ENCODE data around the gene NFIX.

The NFIX gene

DNA sequence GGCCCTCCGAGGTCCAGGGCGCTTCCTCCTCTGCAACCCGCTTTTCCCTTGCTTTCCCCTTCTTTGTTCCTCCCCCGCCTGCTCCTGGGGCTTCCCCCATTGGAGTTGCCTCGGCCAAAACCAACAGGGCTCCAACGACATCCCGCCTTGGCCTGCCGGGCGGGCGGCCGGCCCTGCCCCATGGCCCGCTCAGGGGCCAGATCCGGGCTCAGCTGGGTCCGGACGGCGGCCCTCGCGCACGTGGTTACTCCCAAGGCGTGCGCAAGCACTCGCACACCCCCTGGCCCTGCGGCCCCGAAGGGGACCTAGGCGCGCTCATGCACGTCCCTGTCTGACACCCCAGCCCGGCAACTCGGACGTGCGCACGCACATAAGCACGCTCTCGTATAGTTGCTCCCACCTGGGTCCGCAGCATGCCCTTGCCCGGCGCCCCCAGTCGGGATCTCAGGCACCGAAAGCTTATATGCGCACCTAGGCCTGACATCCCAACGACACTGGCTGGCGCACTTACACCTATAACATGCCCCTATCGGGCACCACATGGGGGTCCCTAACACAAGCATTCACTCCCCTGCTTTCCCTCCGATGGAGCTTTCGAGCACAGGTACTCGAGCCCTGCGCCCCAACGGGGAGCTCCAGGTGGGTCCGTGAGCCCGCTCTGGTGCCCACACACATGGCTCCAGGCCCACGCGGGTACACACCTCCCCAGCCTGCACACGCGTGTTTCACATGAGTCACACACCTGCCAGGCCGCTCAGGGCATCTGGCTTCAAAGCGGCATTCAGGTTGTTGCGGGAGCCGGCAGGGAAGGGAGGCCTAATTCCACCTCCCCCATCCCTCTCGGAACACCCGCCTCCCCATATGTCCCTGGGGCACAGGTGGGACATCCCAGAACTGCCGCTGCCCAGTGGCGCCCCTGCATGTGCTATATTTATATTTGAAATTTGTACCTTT is 15.0 kb downstream of the NFIX start:
- no peak for DNase-seq

DNA sequence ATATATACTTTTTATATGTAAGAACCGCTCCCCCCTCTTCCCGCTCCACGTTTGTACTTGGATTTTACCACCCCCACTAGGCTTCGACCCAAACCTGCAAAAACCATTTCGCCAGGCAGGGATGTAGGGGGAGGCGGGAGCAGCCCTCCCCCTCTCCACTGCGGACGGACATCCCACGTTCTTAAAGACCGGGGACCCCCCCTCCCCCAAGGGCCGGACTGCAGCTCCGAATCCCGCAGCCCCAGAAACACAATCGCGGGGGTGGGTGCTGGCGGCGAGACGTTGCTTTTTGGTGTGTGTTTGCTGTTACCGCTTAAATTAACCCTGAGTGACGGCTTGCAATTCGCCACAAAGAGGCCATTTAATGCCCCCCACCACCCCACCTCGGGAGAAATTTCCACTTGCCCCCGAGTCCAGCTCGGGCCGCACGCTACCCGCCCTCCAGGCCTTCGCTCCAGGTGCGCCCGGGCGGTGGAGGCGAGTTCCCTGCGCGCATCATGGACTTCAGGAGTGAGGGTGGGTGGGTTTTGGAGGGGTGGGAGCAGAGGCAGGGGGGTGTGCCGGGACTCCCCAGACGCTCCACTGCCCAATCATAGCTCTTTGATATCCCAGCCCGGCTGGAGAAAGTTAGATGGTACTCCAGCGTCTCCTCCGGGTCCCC is 15.8 kb downstream of the NFIX start:
- no peak for DNase-seq

DNA sequence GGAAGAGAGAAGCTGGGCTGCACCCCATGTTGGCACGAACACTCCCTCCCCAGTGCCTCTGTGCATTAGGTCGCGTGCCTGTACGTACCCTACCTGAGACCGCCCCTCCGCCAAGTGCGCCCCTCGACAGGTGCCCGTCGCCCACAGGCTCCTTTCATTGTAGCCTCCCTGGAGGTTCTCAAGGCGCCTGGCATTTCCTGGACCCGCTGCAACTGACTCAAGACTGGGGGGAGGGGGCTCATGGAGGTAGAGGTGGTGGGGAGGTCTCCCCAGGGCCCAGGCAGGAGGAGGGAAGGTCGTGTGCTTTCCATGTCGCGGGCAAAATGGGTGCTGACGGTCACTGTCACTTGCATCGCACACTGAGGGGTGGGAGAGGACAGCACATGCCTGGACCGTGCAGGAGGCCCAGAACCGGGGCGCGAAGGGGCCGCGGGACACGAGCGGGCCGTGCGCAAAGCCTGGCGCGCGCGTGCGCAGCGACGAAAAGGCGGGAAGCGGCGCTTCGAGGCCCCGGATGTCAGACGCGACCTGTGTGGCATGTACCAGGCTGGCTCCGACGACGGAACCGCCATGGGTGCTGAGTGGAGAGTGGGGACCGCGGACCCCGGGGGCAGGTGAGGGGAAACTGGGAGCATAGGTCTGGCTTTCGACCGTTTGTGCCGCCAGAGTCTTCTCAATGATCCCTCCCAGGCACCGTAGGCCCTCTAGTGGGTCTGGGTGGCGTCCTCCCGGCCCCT is 16.5 kb downstream of the NFIX start:
- no peak for DNase-seq

DNA sequence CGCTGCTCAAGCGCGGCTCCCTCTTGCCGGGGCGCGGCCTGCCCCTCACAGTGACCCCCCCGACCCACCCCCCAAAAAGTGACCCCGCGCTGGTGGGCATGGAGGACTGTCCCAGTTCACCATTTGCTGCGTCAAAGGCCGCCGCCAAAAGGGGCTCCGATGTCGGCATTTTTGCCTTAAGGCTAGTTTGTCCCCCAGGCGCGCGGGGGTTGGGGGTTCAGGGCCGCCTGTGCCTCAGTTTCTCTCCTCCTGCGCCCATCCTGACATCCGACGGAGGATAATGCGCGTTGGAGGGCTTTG is 17.1 kb downstream of the NFIX start:
- DNase-seq = no peak

DNA sequence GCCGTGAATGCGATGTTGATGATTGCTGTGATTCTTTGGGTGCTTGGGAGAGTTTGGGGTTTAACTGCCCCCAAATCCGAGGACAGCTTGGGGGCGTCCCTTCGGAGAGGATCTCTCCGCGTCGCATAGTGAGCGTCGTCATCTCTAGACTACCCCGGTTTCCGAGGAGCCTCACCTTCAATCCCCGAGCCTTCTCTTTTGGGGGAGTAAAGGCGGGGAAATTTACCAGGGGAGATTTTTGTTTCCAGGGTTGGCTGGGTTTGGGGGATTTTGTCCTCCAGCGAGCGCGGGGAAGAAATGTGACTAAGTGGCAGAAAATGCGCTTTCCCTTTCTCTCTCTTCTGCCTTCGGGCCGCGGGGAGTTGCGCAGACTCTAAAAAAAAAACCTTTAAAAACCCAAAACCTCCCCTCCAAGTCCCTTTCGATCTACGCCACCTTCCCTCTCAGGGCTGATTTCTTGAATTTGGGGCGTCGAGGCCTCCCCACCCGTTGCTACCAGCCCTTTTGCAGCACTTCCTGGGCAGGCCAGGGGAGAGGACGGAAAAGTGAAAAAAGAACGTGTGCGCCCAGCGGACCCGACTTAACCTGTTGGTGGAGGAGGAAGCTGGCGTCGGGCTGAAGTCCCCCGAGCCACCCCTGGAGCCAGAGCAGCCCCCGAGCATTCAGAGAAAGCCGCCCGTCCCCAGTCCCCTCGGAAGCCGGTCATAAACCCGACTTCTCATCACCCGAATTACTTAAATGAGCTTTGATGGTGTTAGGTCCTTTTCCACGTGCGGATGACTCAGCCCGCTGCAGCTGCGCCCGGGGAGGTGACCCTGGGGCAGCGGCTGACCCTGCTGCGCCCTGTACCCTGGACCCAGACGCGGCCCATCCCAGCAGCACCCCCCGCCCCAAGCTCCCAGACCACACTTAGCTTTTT is 17.7 kb downstream of the NFIX start:
- no peak for DNase-seq

DNA sequence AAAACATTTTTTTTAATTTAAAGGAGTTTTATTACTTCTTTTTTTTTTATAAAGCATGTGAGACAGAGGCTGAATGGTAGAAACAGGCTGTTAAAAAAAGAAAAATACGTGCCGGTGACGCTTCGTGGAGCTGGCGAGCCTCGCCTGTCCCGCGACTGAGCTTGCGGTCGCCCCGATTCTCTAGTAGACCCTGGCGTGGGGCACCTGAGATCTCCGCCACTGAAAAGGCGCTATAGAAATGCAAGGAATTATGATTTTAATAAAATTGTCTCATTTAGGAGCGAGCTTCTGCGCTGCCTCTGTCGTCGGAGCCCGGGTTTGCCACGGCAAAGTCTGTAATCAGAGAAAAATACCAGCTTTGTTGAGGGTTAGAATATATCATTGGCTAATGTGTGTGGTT is 18.4 kb downstream of the NFIX start:
- DNase-seq = no peak

DNA sequence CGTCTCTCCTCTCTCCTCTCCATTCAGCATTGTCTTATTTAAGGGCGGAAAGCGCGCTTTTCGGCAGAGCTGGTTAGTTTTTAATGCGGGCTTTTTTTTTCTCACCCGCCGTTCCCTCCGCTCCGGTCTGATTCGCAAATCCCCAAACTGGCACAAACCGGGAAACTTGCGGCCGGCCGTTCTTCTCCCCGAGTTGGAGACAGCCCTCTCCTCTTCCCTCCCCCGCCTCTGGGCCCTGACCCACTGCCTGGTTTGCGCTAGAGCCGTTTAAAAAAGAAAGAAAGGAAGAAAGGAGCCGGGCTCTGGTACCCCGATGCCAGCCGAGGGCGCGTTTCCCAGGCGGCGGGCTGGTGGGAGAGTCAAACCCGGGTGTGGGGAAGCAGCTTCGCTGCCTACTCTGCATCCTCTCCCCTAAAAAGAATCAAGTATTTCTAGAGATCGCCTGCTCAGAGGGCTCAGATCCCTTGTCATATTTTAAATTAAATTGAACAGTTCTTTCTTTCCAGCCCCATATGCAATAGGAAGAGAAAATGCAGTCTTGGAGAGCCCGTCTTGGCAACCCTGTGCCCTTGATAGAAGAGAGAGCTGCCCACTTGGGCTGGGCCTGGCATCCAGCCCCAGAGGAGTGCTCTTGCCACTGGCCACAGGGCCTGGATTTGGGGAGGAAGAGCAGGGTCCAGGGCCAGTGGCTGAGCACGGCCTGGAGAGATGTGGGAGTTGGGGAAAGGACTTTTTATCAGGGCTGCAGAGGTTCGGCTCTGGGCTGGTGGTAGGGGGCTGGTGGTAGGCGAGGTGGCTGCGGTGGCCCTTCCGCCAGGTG is 19.0 kb downstream of the NFIX start:
- no peak for DNase-seq

DNA sequence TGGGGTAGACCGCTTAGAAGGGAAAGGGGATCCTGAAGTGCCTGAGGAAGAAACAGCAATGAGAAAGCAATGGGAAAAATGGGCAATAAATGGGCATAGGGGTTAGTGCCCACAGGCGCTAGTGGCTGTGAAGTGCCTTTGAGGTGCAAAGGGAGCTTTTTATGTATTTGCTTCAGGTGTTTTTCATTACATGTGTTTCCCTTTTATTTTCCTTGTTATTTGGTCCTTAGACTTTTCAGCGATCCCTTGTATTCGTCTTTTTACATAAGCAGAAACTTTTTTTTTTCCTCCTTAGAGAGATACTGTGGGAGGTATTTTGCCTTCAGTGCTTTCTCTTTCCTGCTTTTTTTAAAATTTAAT is 19.6 kb downstream of the NFIX start:
- DNase-seq = no peak

DNA sequence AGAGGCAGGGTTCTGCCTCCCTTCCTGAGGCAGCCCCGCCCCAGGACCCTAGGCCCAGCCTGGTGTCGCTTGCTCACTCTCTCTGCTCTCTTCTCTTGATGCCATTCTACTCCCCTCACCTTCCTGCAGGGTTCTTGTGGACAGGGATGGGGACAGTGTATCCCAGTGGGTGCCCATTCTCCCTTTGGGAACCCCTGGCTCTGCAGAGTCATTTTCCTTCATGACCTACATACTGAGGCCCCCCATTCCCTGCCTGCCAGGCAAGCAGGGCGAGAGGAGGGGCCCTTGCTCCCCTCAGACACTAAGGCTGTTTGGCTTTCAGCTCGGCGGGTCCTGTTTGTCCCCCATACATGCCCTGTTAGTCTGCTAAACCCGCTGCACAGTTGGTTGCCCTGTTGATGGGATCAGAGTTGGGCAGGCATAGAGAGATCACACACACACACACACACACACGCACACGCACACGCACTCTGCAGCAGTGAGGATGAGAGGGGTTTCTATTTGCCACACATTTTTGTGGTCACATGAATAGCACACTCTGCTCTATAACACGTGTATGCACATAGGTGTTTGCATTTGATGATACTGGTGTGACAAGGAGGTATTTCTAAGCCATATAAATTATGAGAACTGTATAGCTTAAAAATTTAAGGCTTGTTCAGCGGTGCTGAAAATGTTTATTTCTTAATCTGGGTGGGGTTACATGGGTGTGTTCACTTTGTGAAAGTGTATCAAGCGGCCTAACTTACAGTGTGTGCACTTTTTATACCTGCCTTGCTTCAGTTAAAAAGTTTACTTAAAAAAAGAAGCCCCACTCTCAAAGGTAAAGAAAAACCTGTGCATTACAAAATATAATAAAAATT is 20.3 kb downstream of the NFIX start:
- DNase-seq = no peak

DNA sequence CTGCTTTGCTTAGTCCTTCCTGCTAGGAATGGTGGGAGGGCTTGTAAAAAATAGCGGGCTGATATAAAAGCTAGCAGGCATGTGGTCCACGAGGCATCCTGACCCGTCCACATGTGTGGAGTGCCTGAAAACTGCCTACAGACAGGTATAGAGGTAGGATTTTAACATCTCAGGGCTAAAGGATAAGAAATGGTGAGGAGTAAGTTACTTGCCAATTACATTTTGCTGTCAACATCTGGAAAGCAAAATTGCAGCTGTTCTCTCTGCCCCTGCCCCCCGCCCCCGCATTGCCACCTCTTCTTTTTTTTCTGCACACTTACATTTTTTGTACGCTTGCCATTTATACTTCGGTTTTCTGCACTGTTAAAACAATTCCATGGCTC is 21.0 kb downstream of the NFIX start:
- DNase-seq = no peak

DNA sequence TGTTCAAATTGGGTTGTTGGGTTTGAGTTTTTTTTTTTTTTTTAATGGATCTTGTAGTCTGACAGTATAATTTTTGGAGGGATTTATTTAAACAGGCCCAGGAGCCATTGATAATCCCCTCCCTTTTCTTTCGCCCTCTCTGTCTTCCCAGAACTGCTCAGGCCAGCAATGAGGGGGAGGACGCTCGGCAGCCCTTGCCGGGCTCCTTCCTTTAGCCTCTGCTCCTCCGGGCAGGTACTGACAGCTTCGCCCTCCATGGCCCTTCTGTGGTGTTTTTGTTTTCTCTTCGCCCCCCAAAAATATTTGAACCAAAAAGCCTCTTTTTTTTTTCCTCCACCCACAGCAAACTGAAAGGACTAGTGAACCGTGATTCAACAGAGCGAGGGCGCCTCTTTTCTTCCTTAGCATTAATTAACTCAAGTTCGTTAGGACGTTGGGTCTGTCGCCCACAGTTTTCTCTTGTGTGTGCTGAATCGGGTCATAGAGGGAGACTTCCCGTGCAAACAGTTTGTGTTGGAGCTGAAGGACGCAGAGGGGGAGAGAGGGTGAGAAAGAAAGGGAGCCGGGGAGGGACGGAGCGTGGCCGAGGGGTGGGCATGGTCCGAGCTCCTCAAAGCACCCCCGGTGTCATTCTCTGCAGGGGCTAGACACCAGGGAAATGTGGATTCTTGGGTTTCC is 21.5 kb downstream of the NFIX start:
- no peak for DNase-seq

DNA sequence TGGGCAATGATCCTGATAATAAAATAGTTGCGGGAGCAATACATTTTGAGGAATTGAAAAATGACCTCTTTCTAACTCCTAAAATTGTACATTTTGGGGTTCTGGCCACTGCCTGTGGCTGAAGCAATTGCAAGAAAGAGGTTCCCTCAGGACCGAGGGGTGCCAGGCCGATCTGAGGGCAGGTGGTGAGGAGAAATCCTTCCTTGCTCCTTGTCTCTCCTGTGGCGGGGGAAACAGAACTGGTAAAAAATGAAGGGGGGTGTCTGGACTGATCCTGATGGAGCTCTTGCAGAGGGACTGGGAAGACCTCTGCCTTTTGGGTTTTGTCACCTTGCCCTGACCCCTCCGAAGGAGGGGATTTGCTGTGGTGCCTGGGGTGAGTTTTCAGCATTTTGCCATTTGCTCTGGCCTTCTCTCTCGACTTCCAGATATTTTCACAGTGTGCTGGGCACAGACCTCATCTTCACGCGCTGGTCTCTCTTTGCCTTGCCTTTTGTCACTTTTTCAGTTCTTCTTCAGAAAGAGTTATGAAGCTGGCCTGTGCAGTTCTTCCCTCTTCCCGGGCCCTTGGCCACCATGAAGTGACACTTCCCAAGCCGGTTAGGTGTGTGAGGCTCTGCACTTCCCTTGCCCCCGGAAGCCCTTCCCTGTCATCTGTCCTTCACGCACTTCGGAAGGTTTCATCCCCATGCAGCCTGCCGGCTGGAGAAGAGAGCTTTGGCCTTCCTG is 22.2 kb downstream of the NFIX start:
- no peak for DNase-seq

DNA sequence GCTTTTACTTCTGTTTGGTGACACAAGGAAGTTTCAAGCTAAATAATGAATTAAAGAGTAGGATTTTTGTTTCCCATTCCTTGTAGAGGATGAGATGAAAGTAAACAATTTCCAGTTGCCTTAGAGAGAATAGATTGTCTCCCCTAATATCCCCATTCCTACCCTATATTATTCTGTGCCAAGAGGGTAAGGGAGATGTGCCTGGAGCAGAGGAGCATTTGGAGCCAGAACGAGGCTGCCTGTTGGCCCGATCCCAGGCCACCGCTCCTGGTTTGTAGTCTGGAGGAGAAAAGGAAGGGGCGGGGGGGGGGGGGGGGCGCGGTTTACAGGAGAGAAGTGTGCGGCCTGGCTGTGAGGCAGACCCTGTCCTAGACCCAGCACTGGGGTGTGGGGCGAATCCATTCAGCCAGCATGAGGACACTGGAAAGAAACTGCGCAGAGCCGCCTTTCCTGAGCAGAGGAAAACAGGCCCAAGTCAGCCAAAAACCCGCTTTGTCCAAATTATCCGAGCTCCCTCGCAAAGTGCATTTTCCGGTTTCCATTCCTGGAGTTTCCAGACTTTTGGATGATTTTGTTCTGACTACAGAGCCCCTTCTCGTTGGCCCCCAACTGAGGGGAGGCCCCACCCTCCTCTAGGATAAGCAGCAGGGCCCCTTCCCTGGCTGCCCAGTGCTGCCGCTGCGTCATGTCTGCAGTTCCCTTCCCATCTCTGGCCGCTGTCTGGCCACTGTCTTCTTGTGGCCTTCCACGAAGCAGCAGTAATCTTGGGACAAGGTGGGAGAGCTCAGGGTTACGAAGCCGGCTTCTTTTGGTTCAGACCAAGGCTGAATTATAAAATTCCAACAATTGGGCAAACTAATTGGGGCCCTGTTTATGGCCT is 23.0 kb downstream of the NFIX start:
- DNase-seq = no peak

DNA sequence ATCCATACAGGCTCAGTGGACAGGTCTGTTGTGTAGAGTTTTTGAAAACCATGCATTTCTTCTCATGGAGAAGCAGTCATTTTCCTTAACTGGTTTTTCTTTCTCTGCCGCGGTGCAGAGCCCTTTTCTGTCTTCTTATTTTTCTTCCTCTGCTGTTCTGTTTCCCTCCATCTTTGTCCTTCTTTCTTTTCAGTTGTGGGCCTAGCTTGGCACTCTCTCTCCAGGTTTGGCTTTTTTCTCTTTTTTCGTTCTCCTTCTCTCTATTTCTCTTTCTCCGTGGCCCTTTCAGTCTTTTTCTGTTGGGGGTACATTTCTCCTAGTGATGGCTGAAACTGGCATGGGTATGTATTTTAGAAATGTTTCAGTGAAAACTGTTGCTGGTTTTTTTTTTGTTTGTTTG is 24.1 kb downstream of the NFIX start:
- DNase-seq = no peak

DNA sequence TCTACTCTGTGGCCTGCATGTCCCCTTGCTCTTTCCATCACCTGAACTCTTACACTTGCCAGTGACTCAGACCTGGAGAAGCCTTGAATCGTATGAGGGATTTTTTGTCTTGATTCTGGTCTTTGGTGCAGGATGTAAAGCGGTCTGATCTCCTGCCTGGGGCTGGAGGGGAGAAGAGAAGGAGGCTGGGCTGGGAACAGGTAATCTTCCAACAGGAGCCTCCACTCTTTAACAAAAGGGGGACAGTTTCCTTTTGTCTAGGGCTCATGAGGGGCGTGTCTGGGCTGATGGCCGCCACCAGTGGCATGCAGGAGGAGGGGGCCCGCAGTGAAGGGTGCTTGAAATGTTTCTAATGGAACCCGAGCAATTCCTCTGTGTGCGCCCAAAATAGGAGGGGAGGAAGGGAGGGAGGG is 24.7 kb downstream of the NFIX start:
- no peak for DNase-seq

DNA sequence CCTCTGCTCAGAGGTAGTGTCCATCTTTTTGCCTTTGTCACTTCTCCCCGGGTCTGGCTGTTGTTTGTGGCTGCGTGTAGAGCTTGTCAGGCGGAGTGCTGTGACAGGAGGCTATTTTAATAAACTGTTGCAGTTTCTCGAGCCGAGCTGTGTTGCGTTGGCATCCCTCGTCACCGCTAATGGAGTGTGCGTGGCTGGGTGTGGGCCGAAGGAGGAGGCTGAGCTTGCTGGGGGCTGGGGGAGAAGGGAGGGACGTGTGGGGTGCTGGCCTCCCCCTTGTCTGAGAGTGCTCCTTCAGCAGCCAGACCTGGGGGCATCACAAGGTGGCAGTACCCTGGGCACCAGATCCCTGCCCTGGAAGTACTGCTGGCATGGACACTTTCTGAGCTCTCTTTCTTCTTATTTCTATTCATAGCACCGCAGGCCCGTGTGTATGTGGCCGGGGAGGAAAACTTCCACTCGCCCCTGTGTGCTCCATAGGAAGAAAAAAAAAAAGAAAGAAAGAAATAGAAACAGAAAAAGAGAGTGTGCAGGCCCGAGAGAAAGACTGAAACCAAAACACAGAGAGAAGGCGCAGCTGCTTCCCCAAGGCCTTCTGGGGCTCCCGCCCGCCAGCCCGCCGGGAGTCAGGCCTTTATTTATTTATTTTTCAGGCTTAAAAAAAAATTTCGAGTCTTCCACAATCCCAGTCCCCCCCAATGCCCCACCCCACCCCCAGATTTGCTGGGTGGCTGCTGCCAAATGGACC is 27.0 kb downstream of the NFIX start:
- no peak for DNase-seq

DNA sequence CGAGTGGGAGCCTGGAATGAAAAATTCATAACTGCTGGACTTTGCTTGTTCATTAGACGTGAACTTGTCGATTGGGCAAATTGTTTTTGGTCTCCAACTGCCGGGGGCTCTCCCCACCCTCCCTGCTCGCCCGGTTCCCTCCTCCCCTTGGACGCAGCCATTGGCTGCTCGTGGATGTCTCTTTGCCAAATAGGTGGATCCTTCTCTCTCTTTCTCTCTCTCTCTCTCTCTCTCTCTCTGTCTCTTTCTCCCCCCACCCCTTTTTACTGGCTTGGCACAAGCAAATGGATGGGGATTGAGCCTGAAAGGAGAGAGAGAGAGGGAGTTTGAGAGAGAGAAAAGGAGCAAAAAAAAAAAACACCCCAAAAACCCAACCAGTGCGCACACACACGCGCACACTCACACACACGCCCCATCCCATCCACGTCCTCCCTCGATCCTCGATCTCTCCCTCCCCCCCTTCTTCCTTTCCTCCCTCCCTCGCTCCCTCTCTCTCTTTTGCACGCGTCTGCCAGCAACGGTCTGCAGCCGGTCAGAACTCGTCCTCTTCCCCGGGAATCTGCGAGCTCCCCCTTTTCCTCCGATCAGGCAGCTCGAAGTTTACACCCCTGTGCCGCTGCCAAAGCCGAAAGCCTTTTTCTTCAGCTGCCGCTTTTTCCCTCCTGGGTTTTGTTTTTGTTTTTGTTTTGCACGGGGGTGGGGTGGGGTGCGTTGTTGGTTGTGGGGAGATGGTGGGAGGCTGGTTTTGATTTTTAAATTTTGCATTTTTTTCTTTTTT is 27.8 kb downstream of the NFIX start:
- DNase-seq = no peak

Measured in effector CD8-positive, alpha-beta T cell (primary cell).